Stimulated activated memory B cell treated with anti-CD40 and anti-IgM and Interleukin-4, amounts not matched to agents 10 μg/mL and 1 μg/mL and 100 μg/mL, for 72 hours (primary cell): ENCODE data around the gene WDR64.
A peak's percentile ranks its signal among the peaks of the same experiment; 100 is the strongest.

Source experiments
- ATAC-seq: fragments of 150-1000 bp; cut with Tn5 transposase; 2 replicates; pipeline ENCODE4 v1.10.0; 2021
- H3K27ac Mint-ChIP-seq: one replicate; pipeline ENCODE4 v1.8.0; 2022; ENCODE audit warnings: mild to moderate bottlenecking, mixed read lengths
- H3K27me3 Mint-ChIP-seq: one replicate; pipeline ENCODE4 v1.8.0; 2022; ENCODE audit warnings: mixed read lengths
- H3K36me3 Mint-ChIP-seq: one replicate; pipeline ENCODE4 v1.8.0; 2022; ENCODE audit warnings: mixed read lengths
- H3K4me1 Mint-ChIP-seq: one replicate; pipeline ENCODE4 v1.8.0; 2022; ENCODE audit warnings: mixed read lengths
- H3K4me3 Mint-ChIP-seq: one replicate; pipeline ENCODE4 v1.8.0; 2022; ENCODE audit warnings: mild to moderate bottlenecking, moderate library complexity, mixed read lengths
- H3K9me3 Mint-ChIP-seq: one replicate; pipeline ENCODE4 v1.8.0; 2022; ENCODE audit warnings: mixed read lengths

Gene WDR64

GRCh38 chr1:241622669-241623068 is 29.4 kb upstream of the WDR64 start:
- Mint-ChIP-seq H3K27me3 (no peaks in the 10 kb centered on the region), H3K4me3 (no peak overlapping the region), H3K9me3 (no peaks in the 10 kb centered on the region), H3K4me1 (peaks cover 29% of the 10 kb centered on the region), H3K36me3 (peaks cover 29% of the 10 kb centered on the region), H3K27ac (no peak overlapping the region)
- ATAC-seq: no peak

GRCh38 chr1:241624935-241625334 is 27.1 kb upstream of the WDR64 start:
- Mint-ChIP-seq H3K36me3 (peaks cover 23% of the 10 kb centered on the region), H3K27me3 (no peaks in the 10 kb centered on the region), H3K4me3 (no peak overlapping the region), H3K9me3 (no peaks in the 10 kb centered on the region), H3K27ac (no peak overlapping the region), H3K4me1 (peaks cover 36% of the 10 kb centered on the region)
- ATAC-seq: no peak

- Mint-ChIP-seq H3K27ac (peak overlapping the region; percentile 87), H3K4me1 (peaks cover 46% of the 10 kb centered on the region), H3K4me3 (peak overlapping the region; percentile 27), H3K9me3 (no peaks in the 10 kb centered on the region), H3K27me3 (no peaks in the 10 kb centered on the region), H3K36me3 (peaks cover 24% of the 10 kb centered on the region)
- peak; percentile 54 for ATAC-seq
Observed at GRCh38 chr1:241627453-241628259, 24.4 kb upstream of the WDR64 start.

- Mint-ChIP-seq H3K36me3 (peaks cover 24% of the 10 kb centered on the region), H3K4me3 (no peak overlapping the region), H3K27me3 (no peaks in the 10 kb centered on the region), H3K9me3 (no peaks in the 10 kb centered on the region), H3K27ac (peak overlapping the region; percentile 35), H3K4me1 (peaks cover 40% of the 10 kb centered on the region)
- ATAC-seq: no peak
Observed at GRCh38 chr1:241630005-241630404, 22.1 kb upstream of the WDR64 start.

- Mint-ChIP-seq H3K9me3 (no peaks in the 10 kb centered on the region), H3K4me1 (peaks cover 45% of the 10 kb centered on the region), H3K4me3 (no peak overlapping the region), H3K27ac (no peak overlapping the region), H3K36me3 (peaks cover 29% of the 10 kb centered on the region), H3K27me3 (no peaks in the 10 kb centered on the region)
- no peak for ATAC-seq
Observed at GRCh38 chr1:241630476-241630875, 21.6 kb upstream of the WDR64 start.

- Mint-ChIP-seq H3K36me3 (peaks cover 32% of the 10 kb centered on the region), H3K4me1 (peaks cover 49% of the 10 kb centered on the region), H3K27me3 (no peaks in the 10 kb centered on the region), H3K4me3 (no peak overlapping the region), H3K9me3 (no peaks in the 10 kb centered on the region), H3K27ac (no peak overlapping the region)
- no peak for ATAC-seq
Observed at GRCh38 chr1:241630899-241631298, 21.2 kb upstream of the WDR64 start.

GRCh38 chr1:241631674-241632073 is 20.4 kb upstream of the WDR64 start:
- peaks cover 52% of the 10 kb centered on the region for H3K4me1 Mint-ChIP-seq
- peak overlapping the region; percentile 22 for H3K27ac Mint-ChIP-seq
- no peaks in the 10 kb centered on the region for H3K9me3 Mint-ChIP-seq
- no peaks in the 10 kb centered on the region for H3K27me3 Mint-ChIP-seq
- no peak for ATAC-seq
- H3K4me3 Mint-ChIP-seq: no peak overlapping the region
- peaks cover 32% of the 10 kb centered on the region for H3K36me3 Mint-ChIP-seq

GRCh38 chr1:241632987-241633386 is 19.1 kb upstream of the WDR64 start:
- Mint-ChIP-seq H3K27ac (no peak overlapping the region), H3K36me3 (peaks cover 37% of the 10 kb centered on the region), H3K27me3 (no peaks in the 10 kb centered on the region), H3K4me1 (peaks cover 61% of the 10 kb centered on the region), H3K4me3 (no peak overlapping the region), H3K9me3 (no peaks in the 10 kb centered on the region)
- no peak for ATAC-seq

- no peaks in the 10 kb centered on the region for H3K9me3 Mint-ChIP-seq
- no peaks in the 10 kb centered on the region for H3K27me3 Mint-ChIP-seq
- H3K27ac Mint-ChIP-seq: peak overlapping the region; percentile 83
- H3K4me1 Mint-ChIP-seq: peaks cover 57% of the 10 kb centered on the region
- peak overlapping the region; percentile 50 for H3K4me3 Mint-ChIP-seq
- no peak for ATAC-seq
- peaks cover 47% of the 10 kb centered on the region for H3K36me3 Mint-ChIP-seq
Observed at GRCh38 chr1:241635556-241636152, 16.4 kb upstream of the WDR64 start.

- Mint-ChIP-seq H3K4me3 (no peak overlapping the region), H3K27me3 (no peaks in the 10 kb centered on the region), H3K9me3 (no peaks in the 10 kb centered on the region), H3K27ac (peak overlapping the region; percentile 83), H3K36me3 (peaks cover 47% of the 10 kb centered on the region), H3K4me1 (peaks cover 62% of the 10 kb centered on the region)
- no peak for ATAC-seq
Observed at GRCh38 chr1:241636291-241636690, 15.8 kb upstream of the WDR64 start.

GRCh38 chr1:241637046-241637590 is 15.0 kb upstream of the WDR64 start:
- Mint-ChIP-seq H3K27me3 (no peaks in the 10 kb centered on the region), H3K9me3 (peaks cover 3% of the 10 kb centered on the region), H3K36me3 (peaks cover 40% of the 10 kb centered on the region), H3K4me3 (peak overlapping the region; percentile 97), H3K4me1 (peaks cover 55% of the 10 kb centered on the region), H3K27ac (peak overlapping the region; percentile 93)
- ATAC-seq: no peak

GRCh38 chr1:241637604-241638003 is 14.5 kb upstream of the WDR64 start:
- ATAC-seq: no peak
- H3K27ac Mint-ChIP-seq: peak overlapping the region; percentile 93
- peaks cover 52% of the 10 kb centered on the region for H3K4me1 Mint-ChIP-seq
- no peaks in the 10 kb centered on the region for H3K27me3 Mint-ChIP-seq
- H3K36me3 Mint-ChIP-seq: peaks cover 35% of the 10 kb centered on the region
- peaks cover 8% of the 10 kb centered on the region for H3K9me3 Mint-ChIP-seq
- H3K4me3 Mint-ChIP-seq: peak overlapping the region; percentile 97

- H3K36me3 Mint-ChIP-seq: peaks cover 35% of the 10 kb centered on the region
- H3K27me3 Mint-ChIP-seq: no peaks in the 10 kb centered on the region
- peak overlapping the region; percentile 97 for H3K4me3 Mint-ChIP-seq
- ATAC-seq: no peak
- H3K27ac Mint-ChIP-seq: peak overlapping the region; percentile 93
- peaks cover 54% of the 10 kb centered on the region for H3K4me1 Mint-ChIP-seq
- peaks cover 8% of the 10 kb centered on the region for H3K9me3 Mint-ChIP-seq
Observed at GRCh38 chr1:241638099-241638682, 13.9 kb upstream of the WDR64 start.

- no peak for ATAC-seq
- H3K4me3 Mint-ChIP-seq: peak overlapping the region; percentile 97
- peaks cover 63% of the 10 kb centered on the region for H3K4me1 Mint-ChIP-seq
- peak overlapping the region; percentile 93 for H3K27ac Mint-ChIP-seq
- H3K9me3 Mint-ChIP-seq: peaks cover 8% of the 10 kb centered on the region
- H3K36me3 Mint-ChIP-seq: peaks cover 32% of the 10 kb centered on the region
- no peaks in the 10 kb centered on the region for H3K27me3 Mint-ChIP-seq
Observed at GRCh38 chr1:241638909-241639622, 13.0 kb upstream of the WDR64 start.

GRCh38 chr1:241639623-241640148 is 12.4 kb upstream of the WDR64 start:
- ATAC-seq: peak; percentile 47
- Mint-ChIP-seq H3K4me3 (peak overlapping the region; percentile 97), H3K27me3 (no peaks in the 10 kb centered on the region)

More at GRCh38 chr1:241639623-241640148, 12.4 kb upstream of the WDR64 start:
- Mint-ChIP-seq H3K9me3 (peaks cover 8% of the 10 kb centered on the region), H3K36me3 (peaks cover 26% of the 10 kb centered on the region), H3K27ac (peak overlapping the region; percentile 93), H3K4me1 (peaks cover 62% of the 10 kb centered on the region)
